HK-2 (cell line): ENCODE results near the gene PCIF1.
"Not testable (repeated sequence)": the region's sequence is repeated elsewhere in the genome, so short reads cannot be mapped to it uniquely, and the experiment has no call there.

Experiments
- DNase-seq: peaks from one replicate; pipeline ENCODE4 v3.0.0-alpha.2; 2018; ENCODE audit not compliant: unreplicated experiment

Gene PCIF1

GRCh38 chr20:45994761-45995493 is 60.4 kb downstream of the PCIF1 start:
- DNase-seq, result no peak

- DNase-seq, result not testable (repeated sequence)
Observed at GRCh38 chr20:45995495-45996097, 61.1 kb downstream of the PCIF1 start.

- no peak for DNase-seq
Observed at GRCh38 chr20:45997187-45997586, 62.7 kb downstream of the PCIF1 start.
